HG02759 (cell line): ENCODE results near the gene CCDC187.

Experiments used
- ATAC-seq: cut with Tn5 transposase; IDR thresholded peaks from one replicate; pipeline ENCODE4 v1.9.1; 2021; ENCODE audit warnings: mild to moderate bottlenecking, moderate library complexity; ENCODE audit not compliant: unreplicated experiment

The CCDC187 gene

GRCh38 chr9:136211441-136212344 is 92.2 kb downstream of the CCDC187 start:
- ATAC-seq, result no peak

DNA sequence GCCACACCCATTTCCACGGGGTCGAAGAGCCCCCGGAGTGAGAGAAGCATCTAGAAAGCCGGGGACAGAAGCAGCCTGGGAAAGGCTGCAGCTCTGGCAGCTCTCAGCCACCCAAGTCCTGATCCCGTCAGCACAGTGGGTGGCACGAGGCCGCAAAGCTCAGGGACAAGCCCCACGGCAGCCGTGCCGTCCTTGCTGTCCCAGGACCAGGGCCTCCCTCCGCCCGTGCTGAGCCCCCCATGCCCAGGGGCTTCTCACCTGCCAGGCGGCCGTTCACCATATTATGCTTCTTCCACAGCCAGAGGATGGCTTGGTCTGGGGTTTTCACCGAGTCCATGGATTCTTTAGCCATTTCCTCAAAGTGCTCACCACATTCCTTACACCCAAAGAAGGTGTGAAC is 92.9 kb downstream of the CCDC187 start:
- no peak for ATAC-seq

DNA sequence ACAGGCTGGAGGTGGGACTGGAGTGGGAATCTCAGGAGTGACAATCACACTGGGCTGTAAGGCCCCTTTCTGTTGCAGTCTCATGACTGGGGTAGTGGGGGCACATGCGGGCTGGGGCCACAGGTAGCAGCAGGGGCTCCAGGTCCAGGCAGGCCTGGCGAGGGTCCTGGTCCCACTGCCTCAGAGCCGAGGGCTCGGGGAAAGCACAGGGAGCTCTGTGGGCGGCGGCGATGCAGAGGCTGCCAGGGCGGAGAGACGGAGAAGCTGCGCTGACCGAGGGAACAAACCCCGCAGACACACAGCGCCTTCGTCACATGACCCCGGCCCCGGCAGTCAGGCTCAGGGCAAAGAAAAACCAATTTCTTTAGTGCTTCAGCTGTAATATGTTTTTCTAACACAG is 93.6 kb downstream of the CCDC187 start:
- ATAC-seq, result no peak

DNA sequence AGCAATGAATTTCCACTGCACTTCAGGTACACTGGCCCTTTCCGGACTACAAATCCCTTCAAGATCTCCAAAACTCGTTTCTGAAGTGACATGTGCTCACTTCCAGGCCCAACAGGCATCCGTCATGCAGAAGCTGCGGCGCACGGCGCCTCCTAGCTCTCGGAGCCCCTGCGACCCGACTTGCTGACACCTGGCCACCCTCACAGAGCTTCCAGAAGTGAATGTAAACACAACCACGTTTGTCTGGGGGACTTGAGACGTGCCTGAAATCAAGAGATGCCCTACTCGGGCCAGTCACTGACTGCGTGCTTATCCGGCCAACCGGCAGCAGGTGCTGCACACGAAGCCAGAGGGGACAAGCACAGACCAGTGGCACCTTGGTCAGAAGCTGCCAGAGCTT is 94.1 kb downstream of the CCDC187 start:
- no peak for ATAC-seq

- ATAC-seq, result no peak
These were observed 94.7 kb downstream of the CCDC187 start for GRCh38 chr9:136209232-136209631.

DNA sequence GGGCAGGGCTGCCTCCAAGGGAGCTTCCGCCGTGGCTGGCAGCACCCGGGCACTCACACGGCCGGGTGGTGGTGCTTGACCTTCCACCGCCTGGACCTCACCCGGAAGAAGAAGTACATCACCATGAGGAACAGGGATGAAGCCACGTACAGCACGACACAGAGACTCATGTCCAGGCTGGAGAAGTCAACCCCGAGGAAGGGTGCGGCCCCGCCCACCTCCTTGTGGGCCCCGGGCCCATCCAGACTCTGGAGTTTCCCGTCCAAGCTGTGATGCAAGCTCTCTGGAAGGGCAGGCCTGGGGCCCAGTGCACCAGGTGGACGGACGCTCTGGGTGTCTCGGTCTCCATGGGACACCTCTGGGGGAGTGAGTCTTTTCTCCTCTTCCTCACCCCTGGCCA is 95.2 kb downstream of the CCDC187 start:
- ATAC-seq, result no peak

GRCh38 chr9:136207616-136208015 is 96.3 kb downstream of the CCDC187 start:
- no peak for ATAC-seq

DNA sequence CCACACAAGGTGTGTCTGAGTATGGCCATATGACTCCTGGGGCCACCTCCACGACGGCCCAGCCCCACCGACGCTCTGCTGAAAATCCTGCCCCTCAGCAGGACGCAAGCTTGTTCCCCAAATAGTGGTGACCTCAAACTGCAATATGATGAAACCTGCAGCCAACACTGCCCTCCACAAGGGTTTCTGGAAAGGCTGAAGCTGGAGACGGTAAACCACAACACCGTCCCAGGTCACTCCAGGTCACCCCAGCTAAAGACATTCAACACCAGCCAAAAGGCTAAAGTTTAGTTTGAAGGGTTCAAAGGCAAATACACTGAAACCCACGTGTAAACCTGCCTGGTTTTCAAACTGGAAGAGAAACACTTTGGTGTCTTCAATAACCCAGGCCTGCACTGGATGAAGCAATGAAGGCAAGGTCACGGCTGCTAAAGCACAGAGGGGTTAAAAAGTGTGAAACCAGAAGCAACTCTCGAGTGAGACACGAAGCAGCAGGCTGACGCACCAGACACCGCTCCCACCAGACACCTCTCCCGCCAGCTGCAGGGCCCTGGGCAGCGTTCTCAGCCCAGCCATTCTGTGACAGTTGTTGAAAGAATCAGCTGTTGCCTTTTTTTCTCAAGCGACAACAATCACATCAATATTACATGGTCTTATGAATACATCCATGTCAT is 97.2 kb downstream of the CCDC187 start:
- no peak for ATAC-seq

- ATAC-seq, result no peak
These were observed 98.2 kb downstream of the CCDC187 start for GRCh38 chr9:136205707-136205992.

DNA sequence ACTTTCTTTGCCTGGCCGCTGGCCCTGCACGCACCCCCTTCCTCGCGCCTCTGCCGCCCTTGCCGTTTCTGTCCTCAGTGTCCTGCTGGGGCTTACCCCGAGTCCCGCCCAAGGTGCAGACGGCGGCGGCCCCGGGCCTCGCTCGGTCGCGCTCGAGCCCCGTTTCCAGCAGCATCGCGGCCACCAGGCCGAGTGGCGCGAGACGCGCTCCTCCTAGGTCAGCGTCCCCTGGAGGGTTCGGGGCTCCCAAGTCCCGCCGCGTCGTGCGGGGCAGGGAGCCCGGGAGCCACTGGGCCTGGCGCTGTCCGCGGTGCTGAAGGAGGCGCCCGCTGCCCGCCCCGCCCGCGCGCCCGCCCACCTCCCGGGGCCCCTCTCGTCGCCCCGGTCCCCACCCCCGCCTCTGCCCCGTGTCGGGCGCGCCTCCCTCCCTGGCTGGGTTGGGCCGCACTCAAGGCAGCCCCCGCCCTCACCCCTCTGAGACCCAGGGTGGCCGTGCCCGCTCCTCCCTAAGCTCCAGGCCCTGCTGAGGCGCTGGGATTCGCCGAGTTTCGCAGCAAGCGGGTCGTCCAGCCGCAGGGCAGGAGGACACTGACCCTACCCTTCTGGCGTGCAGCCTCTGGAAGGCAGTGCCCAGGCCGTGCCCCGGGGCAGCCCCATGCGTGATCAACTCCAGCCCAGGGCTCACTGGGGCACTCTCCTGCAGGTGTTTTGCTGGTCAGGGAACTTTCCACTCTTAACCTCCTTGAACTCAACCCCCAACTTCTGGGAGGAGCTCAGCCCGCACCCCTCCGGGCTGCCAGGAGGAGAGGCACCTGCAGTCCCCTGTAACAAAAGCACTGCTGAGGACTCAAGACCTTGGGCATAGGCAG is 98.8 kb downstream of the CCDC187 start, which contains the start of gene LHX3:
Gene LHX3 (minus strand): TSS at position 291 of the 869 bp plus-strand sequence. CDS start 116 bp downstream, at position 175.
- no peak for ATAC-seq

- ATAC-seq, result no peak
These were observed 99.6 kb downstream of the CCDC187 start for GRCh38 chr9:136204145-136204805.

- no peak for ATAC-seq
These were observed 100.3 kb downstream of the CCDC187 start for GRCh38 chr9:136203408-136204144.

GRCh38 chr9:136202454-136203407 is 101.2 kb downstream of the CCDC187 start:
- no peak for ATAC-seq

DNA sequence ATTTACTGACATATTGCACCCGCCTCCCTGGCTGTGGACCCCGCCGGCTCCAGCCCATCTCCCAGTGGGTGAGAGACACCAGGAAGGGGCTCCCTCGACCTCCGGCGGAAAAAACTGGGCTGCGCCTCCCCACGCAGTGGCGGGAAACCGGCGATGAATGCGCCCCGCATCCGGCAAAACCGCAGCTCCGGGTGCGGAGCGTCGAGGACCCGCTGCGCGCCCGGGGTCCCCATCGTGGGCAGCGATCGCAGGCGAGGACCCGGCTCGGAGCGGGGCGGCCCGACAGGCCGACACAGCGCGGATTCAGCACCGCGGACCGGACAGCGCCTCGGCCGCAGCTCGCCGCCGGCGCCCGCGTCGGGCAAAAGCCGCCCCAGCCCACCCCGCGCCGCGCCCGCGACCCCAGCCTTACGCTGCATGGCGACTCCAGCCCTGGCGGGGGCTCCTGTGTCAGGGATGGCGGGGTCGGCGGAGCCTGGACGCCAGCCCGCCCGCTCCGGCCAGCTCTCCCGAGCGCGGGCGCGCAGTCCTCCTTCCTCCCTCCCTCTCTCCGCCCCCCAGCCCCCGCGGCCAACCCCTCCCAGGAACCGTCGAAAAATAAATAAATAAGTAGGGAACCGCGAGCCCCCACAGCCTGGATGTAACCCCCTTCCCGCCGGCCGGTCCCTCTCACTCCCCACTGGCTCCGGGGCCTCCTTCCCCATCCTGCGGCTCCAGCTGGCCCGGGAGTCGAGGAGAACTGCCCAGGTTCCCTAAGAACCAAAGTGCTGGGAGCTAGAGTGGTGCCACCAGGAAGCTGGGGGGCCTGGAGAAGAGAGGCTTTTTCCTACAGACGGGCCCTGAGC is 102.1 kb downstream of the CCDC187 start:
- no peak for ATAC-seq

DNA sequence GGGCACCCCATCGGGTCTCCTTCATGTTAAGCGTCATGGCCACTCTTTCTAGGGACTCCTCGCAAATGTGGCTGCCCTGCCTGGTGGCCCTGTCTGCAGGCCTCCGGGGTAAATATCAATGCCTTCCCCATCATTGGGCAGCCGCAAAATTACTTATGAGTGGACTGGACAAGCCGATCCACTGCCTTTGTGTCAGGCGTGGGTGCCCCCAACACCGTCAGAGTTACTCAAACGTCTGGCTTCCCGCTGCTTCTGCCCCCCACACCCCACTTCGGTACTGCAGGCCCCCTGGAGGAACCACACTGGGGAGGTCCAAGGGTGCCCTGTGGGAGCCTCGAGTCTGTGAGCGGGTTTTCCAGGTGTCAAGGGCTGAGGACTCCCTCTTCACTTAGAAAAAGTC is 102.7 kb downstream of the CCDC187 start:
- ATAC-seq, result no peak

DNA sequence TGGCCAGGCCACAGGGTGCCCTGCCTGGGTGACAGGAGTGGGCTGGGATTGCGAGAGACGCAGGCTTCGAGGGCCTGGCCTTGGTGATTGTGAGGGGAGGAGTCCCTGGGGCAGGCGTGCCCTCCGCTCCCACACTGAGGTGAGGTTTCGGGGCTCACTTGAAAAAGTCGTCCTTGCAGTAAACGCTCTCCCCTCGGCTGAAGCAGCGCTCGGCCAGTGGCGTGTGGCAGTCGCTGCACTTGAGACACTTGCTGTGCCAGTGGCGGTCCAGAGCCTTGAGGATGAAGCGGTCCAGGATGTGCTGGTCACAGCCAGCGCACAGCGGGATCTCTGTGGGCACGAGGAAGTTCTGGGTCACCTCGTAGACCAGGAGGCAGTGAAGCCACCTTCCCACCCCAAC is 103.5 kb downstream of the CCDC187 start:
- ATAC-seq, result no peak
